Measurements from ENCODE around the gene NBPF4.
"Not testable (repeated sequence)": the region's sequence is repeated elsewhere in the genome, so short reads cannot be mapped to it uniquely, and the experiment has no call there.

NBPF4 gene

DNA sequence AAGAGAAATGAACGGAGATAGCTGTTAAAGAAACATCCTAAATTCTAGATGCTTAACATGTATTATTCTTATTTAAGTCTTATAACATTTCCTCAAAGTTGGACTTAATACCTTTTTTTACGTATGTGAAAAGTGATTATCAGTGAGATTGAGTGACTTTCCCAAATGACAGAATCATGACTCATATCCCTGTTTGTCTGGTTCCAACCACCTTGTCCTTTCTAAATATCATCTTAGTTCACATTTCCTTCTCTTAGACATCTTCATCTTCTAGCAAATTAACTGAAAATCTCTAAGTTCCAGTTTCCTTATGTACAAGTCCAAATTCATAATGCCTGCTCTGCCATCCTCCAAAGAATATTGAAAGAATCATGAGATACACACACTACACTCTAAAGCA lies 26.9 kb downstream of the NBPF4 start:
- H3F3A ChIP-seq (ENCODE audit: insufficient read depth); H3K36me3 ChIP-seq (ENCODE audit: low read length); H3K27ac ChIP-seq (ENCODE audit: low read depth, low read length); H3K27me3 ChIP-seq (ENCODE audit: low read length); H3K79me2 ChIP-seq (ENCODE audit: insufficient read depth, low read length); H4K20me1 ChIP-seq (ENCODE audit: low read depth, low read length); H3K9me3 ChIP-seq (ENCODE audit: insufficient read depth, low read length); H3K9me2 ChIP-seq (replicated peaks; ENCODE audit: insufficient read depth, low read length); H3K4me2 ChIP-seq (ENCODE audit: low read depth, low read length, poor library complexity, severe bottlenecking); H3K9ac ChIP-seq (ENCODE audit: low read length); H2AFZ ChIP-seq (ENCODE audit: low read depth, low read length, severe bottlenecking); H3K4me3 ChIP-seq (ENCODE audit: insufficient read depth, low read length, poor library complexity, severe bottlenecking): not testable (repeated sequence)

DNA sequence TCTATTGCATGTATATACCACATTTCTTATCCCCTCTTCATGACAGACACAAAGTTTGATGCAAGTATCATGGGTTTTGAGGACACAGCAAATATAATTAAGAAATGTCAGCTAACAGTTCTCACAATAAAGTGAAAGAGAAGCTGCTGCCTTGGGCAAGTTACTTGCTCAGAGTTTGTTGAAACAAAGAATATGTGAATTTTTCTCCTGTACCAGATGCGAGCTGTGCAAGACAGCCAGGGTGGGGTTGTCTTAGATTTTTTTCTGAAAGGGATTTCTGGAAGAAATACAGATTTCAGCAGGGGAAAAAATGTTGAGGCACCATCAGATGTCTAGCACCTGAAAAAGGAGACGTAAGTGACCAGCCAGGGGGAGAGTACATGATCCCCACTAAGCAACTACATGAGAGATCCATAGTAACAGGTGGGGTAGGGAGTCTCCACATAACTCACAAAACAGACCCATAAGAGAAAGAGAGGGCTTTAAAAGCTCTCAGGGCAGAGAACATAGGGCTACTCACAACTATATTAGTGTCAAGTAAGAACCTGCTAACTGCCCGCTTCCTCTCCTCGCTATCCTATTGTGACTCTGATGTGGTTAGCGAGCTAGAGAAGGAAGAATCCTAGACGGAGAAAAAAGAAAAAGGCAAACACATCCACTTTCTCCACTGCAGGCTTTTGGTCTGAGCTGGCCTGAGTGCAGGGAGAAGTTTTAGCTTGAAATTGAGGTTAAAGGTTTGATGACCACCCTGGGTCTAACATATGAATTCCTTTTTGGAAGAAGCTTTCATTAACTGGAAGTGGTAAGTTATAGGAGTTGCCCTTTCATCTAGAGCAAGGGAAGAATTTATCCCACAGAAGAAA lies 27.6 kb downstream of the NBPF4 start:
- H4K20me1 ChIP-seq (ENCODE audit: low read depth, low read length); H3K4me2 ChIP-seq (ENCODE audit: low read depth, low read length, poor library complexity, severe bottlenecking); H3K9me3 ChIP-seq (ENCODE audit: insufficient read depth, low read length); H3K79me2 ChIP-seq (ENCODE audit: insufficient read depth, low read length); H3K9me2 ChIP-seq (replicated peaks; ENCODE audit: insufficient read depth, low read length); H3K4me3 ChIP-seq (ENCODE audit: insufficient read depth, low read length, poor library complexity, severe bottlenecking); H3K27me3 ChIP-seq (ENCODE audit: low read length); H3K36me3 ChIP-seq (ENCODE audit: low read length); H3K9ac ChIP-seq (ENCODE audit: low read length); H2AFZ ChIP-seq (ENCODE audit: low read depth, low read length, severe bottlenecking); H3K27ac ChIP-seq (ENCODE audit: low read depth, low read length); H3F3A ChIP-seq (ENCODE audit: insufficient read depth): not testable (repeated sequence)

DNA sequence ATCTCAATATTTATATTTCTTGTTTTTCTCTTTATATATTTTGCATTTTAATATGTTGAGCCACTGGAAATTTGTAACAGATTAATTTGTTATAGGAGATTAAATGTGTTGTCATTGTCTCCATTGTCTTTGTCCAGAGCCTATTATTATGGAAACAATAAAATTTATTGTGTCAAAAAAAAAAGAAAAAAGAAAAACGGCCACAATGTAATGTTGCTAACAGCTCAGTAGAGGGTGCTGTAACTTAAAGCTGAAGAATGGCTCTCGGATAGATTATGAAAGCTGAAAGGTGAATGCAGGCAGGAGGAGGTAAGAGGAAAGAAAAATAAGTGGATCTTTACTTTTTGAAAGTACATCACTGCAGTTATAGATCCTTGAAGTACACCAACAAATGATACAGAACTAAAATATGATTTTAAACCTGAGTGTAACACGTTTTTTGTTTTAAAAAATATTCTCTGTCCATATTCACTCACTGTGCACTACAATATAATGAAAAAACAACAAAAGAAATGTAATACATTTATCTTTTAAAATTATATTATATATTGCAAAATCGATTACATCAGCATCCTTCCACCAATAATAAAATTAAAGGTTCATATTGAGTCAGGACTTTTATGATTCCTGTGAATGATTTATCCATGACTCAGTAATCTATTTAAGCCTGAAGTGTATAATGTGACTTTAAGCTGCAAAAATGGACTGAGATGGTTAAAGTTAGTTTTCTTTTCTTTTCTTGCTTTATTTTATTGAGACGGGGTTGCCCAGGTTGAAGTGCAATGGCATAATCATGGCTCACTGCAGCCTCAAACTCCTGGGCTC lies 29.0 kb downstream of the NBPF4 start:
- H2AFZ ChIP-seq (ENCODE audit: low read depth, low read length, severe bottlenecking); H3K9me3 ChIP-seq (ENCODE audit: insufficient read depth, low read length); H4K20me1 ChIP-seq (ENCODE audit: low read depth, low read length); H3K9me2 ChIP-seq (replicated peaks; ENCODE audit: insufficient read depth, low read length); H3K4me2 ChIP-seq (ENCODE audit: low read depth, low read length, poor library complexity, severe bottlenecking); H3K4me3 ChIP-seq (ENCODE audit: insufficient read depth, low read length, poor library complexity, severe bottlenecking); H3K79me2 ChIP-seq (ENCODE audit: insufficient read depth, low read length); H3F3A ChIP-seq (ENCODE audit: insufficient read depth); H3K27me3 ChIP-seq (ENCODE audit: low read length); H3K36me3 ChIP-seq (ENCODE audit: low read length); H3K27ac ChIP-seq (ENCODE audit: low read depth, low read length); H3K9ac ChIP-seq (ENCODE audit: low read length): not testable (repeated sequence)
- TF ChIP-seq, protein P1, sequence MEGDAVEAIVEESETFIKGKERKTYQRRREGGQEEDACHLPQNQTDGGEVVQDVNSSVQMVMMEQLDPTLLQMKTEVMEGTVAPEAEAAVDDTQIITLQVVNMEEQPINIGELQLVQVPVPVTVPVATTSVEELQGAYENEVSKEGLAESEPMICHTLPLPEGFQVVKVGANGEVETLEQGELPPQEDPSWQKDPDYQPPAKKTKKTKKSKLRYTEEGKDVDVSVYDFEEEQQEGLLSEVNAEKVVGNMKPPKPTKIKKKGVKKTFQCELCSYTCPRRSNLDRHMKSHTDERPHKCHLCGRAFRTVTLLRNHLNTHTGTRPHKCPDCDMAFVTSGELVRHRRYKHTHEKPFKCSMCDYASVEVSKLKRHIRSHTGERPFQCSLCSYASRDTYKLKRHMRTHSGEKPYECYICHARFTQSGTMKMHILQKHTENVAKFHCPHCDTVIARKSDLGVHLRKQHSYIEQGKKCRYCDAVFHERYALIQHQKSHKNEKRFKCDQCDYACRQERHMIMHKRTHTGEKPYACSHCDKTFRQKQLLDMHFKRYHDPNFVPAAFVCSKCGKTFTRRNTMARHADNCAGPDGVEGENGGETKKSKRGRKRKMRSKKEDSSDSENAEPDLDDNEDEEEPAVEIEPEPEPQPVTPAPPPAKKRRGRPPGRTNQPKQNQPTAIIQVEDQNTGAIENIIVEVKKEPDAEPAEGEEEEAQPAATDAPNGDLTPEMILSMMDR (IDR thresholded peaks at IDR 0.05; ENCODE audit: insufficient read depth, low read length, poor library complexity, severe bottlenecking): peak; percentile 21

DNA sequence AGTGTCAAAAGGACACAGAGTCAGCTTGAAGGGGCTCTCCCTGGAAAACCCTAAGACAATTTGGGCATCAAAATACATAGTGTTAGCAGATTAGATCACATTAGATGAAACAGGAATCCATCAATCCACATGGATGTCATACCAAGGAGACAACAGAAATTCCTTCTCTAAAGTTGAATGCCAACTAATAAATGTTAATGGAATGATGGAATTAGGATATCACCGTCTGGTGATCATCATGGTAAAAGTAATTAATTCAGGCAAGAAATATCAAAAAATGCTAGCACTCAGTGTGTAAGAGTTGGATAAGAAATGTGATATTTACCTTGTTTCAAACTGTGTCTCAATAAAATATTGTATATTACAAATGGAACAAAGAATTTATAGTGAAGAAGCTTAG lies 32.9 kb downstream of the NBPF4 start:
- no peaks in the 10 kb centered on the region for H3K9me3 ChIP-seq (ENCODE audit: insufficient read depth, low read length)
- H3K9ac ChIP-seq (ENCODE audit: low read length): no peak overlapping the region
- H3K4me2 ChIP-seq (ENCODE audit: low read depth, low read length, poor library complexity, severe bottlenecking): no peak overlapping the region
- no peaks in the 10 kb centered on the region for H3K79me2 ChIP-seq (ENCODE audit: insufficient read depth, low read length)
- no peaks in the 10 kb centered on the region for H4K20me1 ChIP-seq (ENCODE audit: low read depth, low read length)
- H3K4me3 ChIP-seq (ENCODE audit: insufficient read depth, low read length, poor library complexity, severe bottlenecking): no peak overlapping the region
- H3K9me2 ChIP-seq (replicated peaks; ENCODE audit: insufficient read depth, low read length): no peaks in the 10 kb centered on the region
- no peak overlapping the region for H3K27ac ChIP-seq (ENCODE audit: low read depth, low read length)
- no peak overlapping the region for H2AFZ ChIP-seq (ENCODE audit: low read depth, low read length, severe bottlenecking)
- no peaks in the 10 kb centered on the region for H3K36me3 ChIP-seq (ENCODE audit: low read length)
- no peak for TF ChIP-seq EZH2phosphoT487 (conservative IDR thresholded peaks at IDR 0.05; ENCODE audit: low read length)
- TF ChIP-seq, protein P1 (IDR thresholded peaks at IDR 0.05; ENCODE audit: insufficient read depth, low read length, poor library complexity, severe bottlenecking): no peak
- H3F3A ChIP-seq (ENCODE audit: insufficient read depth): no peaks in the 10 kb centered on the region
- no peaks in the 10 kb centered on the region for H3K27me3 ChIP-seq (ENCODE audit: low read length)

All from SU-DHL-6 (cell line).